ENCODE data around the gene ZFYVE27.

DNA sequence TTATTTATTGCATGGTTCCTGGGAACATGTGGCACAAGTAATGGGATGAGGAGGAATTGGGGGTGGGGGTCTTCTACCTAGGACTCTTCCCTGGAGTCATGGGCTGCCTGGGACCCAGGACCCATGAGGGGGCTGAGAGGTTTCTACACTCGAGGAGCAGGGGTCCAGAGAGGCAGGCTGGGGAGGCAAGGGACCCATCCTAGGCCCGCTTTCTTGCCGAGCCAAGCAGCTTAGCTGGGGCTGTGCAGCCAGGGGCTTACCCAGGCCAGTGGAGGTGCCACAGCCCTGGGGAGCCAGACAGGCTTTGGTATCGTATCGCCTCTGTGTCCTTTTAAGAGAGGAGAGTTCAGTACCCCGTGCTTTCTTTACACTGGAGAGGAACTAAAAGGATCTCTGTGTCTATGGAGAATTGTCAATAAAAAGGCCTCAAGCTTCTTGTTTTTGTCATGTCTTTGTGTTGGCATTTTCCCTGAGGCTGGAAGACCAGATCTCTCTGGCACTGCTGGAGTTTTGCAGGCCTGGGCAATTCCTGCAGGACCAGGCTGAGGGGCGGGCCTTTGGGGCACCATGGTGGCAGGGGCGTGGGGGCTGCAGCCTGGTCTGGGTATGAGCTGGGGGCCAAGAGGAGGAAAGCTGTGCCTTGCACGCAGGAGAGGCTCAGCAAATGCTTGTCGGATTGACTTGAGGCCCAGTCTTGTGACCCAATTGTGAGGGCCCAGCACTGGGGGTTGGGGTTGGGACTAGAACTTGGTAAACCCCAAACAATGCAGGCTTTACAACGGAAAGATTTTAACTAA, 23.7 kb downstream of the ZFYVE27 start:
- TF ChIP-seq, protein P1, sequence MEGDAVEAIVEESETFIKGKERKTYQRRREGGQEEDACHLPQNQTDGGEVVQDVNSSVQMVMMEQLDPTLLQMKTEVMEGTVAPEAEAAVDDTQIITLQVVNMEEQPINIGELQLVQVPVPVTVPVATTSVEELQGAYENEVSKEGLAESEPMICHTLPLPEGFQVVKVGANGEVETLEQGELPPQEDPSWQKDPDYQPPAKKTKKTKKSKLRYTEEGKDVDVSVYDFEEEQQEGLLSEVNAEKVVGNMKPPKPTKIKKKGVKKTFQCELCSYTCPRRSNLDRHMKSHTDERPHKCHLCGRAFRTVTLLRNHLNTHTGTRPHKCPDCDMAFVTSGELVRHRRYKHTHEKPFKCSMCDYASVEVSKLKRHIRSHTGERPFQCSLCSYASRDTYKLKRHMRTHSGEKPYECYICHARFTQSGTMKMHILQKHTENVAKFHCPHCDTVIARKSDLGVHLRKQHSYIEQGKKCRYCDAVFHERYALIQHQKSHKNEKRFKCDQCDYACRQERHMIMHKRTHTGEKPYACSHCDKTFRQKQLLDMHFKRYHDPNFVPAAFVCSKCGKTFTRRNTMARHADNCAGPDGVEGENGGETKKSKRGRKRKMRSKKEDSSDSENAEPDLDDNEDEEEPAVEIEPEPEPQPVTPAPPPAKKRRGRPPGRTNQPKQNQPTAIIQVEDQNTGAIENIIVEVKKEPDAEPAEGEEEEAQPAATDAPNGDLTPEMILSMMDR (IDR thresholded peaks at IDR 0.05), result no peak
- TF ChIP-seq EP300 (IDR thresholded peaks at IDR 0.05), result no peak
- no peak for TF ChIP-seq POLR2A (IDR thresholded peaks at IDR 0.05)
